AG04450 (cell line): ENCODE results near the gene CLP1. TPM values are rescaled to one million over a fixed set of nuclear protein-coding genes. Genes with fewer than 3 reads are reported as not detected.
A peak's percentile ranks its signal among the peaks of the same experiment; 100 is the strongest.

Experiments
- CTCF ChIA-PET: fragments of 300-600, 350-600 bp; formaldehyde crosslinking; extraction: SDS; loops from one replicate; lab custom pipeline; 2022; ENCODE audit warnings: antibody characterized with exemption, inconsistent platforms; lab: Charles Lee
- POLR2A ChIA-PET: fragments of 350-600 bp; formaldehyde crosslinking; extraction: SDS; loops from one replicate; lab custom pipeline; 2021; ENCODE audit warnings: antibody characterized with exemption, inconsistent platforms; lab: Yijun Ruan, JAX
- DNase-seq: peaks from one replicate; pipeline ENCODE4 v3.0.0-alpha.2; 2011; ENCODE audit warnings: low read depth, low spot score
- H3K27ac ChIP-seq: one replicate; pipeline ENCODE4 v1.5.1; 2012; ENCODE audit warnings: low read depth, low read length, control low read depth
- H3K27me3 ChIP-seq: one replicate; pipeline ENCODE4 v1.6.0; 2012; ENCODE audit warnings: low read length; ENCODE audit not compliant: control insufficient read depth, insufficient read depth
- H3K4me3 ChIP-seq: 2 replicates; pipeline ENCODE4 v1.5.1; 2011; ENCODE audit warnings: mild to moderate bottlenecking, low read depth, low read length, control low read depth
- H3K9me3 ChIP-seq: 2 replicates; pipeline ENCODE4 v1.5.1; 2012; ENCODE audit warnings: low read length; ENCODE audit not compliant: control insufficient read depth, insufficient read depth
- polyA plus RNA-seq: library from polyadenylated mRNA; depleted of rRNA; stranded (reverse); fragments of >200 nt; gene quantifications from 2 replicates; pipeline ENCODE4 v1.2.3, GENCODE V29; 2011
- TF ChIP-seq, protein P1 (sequence below): IDR thresholded peaks from 2 replicates; pipeline ENCODE4 v1.5.1; 2011; ENCODE audit warnings: low read depth, low read length, control low read depth, inconsistent platforms

Gene CLP1
- polyA plus RNA-seq, 1 experiment: 17.7 TPM

DNA sequence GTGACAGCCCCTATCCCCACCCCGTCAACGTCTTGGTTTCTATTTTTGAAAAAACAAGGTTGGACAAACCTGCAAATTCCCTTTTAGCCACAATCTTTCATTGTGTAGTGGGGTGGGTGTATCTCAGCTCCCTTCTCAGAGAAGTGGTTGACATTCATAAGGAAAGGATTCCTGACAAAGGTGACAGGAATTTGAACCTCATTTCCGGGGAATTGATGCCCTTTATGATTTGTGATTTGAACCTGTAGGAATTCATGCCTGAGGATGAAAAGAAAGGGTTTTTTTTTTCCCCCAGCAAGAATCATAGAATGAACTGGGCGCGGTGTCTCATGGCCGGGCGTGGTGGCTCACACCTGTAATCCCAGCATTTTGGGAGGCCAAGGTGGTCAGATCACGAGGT lies 22.3 kb upstream of the CLP1 start:
- Histone ChIP-seq H3K4me3 (no peak overlapping the region), H3K27ac (no peak overlapping the region), H3K27me3 (peaks cover 15% of the 10 kb centered on the region), H3K9me3 (no peaks in the 10 kb centered on the region)
- POLR2A ChIA-PET: no interaction called here
- CTCF ChIA-PET: interaction anchor here (1.7 to 2.4 kb wide), 2 partner anchors 9 to 67 kb away, joined by 9 to 14 read pairs; partner anchors contain the start of gene UBE2L6
- TF ChIP-seq, protein P1, sequence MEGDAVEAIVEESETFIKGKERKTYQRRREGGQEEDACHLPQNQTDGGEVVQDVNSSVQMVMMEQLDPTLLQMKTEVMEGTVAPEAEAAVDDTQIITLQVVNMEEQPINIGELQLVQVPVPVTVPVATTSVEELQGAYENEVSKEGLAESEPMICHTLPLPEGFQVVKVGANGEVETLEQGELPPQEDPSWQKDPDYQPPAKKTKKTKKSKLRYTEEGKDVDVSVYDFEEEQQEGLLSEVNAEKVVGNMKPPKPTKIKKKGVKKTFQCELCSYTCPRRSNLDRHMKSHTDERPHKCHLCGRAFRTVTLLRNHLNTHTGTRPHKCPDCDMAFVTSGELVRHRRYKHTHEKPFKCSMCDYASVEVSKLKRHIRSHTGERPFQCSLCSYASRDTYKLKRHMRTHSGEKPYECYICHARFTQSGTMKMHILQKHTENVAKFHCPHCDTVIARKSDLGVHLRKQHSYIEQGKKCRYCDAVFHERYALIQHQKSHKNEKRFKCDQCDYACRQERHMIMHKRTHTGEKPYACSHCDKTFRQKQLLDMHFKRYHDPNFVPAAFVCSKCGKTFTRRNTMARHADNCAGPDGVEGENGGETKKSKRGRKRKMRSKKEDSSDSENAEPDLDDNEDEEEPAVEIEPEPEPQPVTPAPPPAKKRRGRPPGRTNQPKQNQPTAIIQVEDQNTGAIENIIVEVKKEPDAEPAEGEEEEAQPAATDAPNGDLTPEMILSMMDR: no peak
- DNase-seq: no peak

DNA sequence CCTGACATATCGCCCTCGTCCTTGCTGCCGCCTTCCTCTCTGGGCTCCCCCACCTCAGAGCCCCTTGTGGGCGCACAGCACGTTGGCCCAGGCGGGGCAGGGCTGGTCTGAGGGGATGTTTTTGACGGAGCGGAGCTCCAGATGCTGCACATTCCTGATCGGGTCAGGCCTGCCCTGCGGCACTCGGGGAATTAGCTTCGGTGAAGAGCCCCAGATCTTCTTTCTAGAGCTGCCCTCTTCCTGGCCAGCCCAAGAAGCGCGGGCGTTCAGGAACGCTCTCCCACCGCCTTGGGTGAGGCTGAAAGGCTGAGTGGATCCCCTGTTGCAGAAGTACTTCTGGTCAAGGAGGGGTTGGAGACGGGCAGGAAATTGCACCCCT lies 19.9 kb upstream of the CLP1 start:
- TF ChIP-seq, protein P1: no peak
- Histone ChIP-seq H3K27ac (no peak overlapping the region), H3K4me3 (peak overlapping the region; percentile 99), H3K9me3 (no peaks in the 10 kb centered on the region), H3K27me3 (peaks cover 7% of the 10 kb centered on the region)
- CTCF ChIA-PET: interaction anchor here (0.8 to 2.7 kb wide), 2 partner anchors 9 to 69 kb away, joined by 3 to 15 read pairs; partner anchors contain the start of gene UBE2L6
- POLR2A ChIA-PET: no interaction called here
- no peak for DNase-seq

GRCh38 chr11:57638005-57638781 lies 19.4 kb upstream of the CLP1 start:
- H3K27ac ChIP-seq: peak overlapping the region; percentile 73
- H3K4me3 ChIP-seq: peak overlapping the region; percentile 99
- CTCF ChIA-PET: interaction anchor here (2.7 to 4.6 kb wide), 2 partner anchors 70 to 180 kb away, joined by 15 to 50 read pairs; partner anchors contain the start of gene UBE2L6
- DNase-seq: peak; percentile 58
- POLR2A ChIA-PET: interaction anchor here (1.9 kb wide), 1 partner anchor 70 kb away, joined by 11 read pairs; the partner anchor contains the start of gene UBE2L6
- TF ChIP-seq, protein P1: no peak
- H3K27me3 ChIP-seq: peaks cover 4% of the 10 kb centered on the region
- no peaks in the 10 kb centered on the region for H3K9me3 ChIP-seq

- peaks cover 4% of the 10 kb centered on the region for H3K27me3 ChIP-seq
- ChIA-PET CTCF (interaction anchor here (1.3 to 7.1 kb wide), 6 partner anchors 68 to 314 kb away, joined by 3 to 227 read pairs (median 37); partner anchors contain the start of genes TIMM10 and UBE2L6), POLR2A (interaction anchor here (1.9 to 2.9 kb wide), 2 partner anchors 10 to 71 kb away, joined by 8 to 11 read pairs; partner anchors contain the start of genes UBE2L6 and YPEL4)
- TF ChIP-seq, protein P1: no peak
- peak overlapping the region; percentile 73 for H3K27ac ChIP-seq
- DNase-seq: no peak
- H3K9me3 ChIP-seq: no peaks in the 10 kb centered on the region
- H3K4me3 ChIP-seq: peak overlapping the region; percentile 99
Observed at GRCh38 chr11:57638811-57639320, 18.7 kb upstream of the CLP1 start.
